Astrocyte (in vitro differentiated cells and primary cell): ENCODE measurements around the gene MROH8. TPM values are rescaled to one million over a fixed set of nuclear protein-coding genes. Genes with fewer than 3 reads are reported as not detected.

ENCODE experiments used
- DNase-seq: peaks from one replicate; pipeline ENCODE4 v3.0.0-alpha.2; 2010; ENCODE audit warnings: low read depth
- FAIRE-seq: peaks from 2 replicates; lab custom pipeline; 2011; peaks lifted over from hg19 to GRCh38; lab: Jason Lieb, UNC
- H2AFZ ChIP-seq: 2 replicates; pipeline ENCODE4 v1.6.0; 2012; ENCODE audit warnings: low read depth, low read length, inconsistent platforms
- H3K27ac ChIP-seq: 2 replicates; pipeline ENCODE4 v1.5.1; 2011; ENCODE audit warnings: low read depth, low read length, inconsistent platforms
- H3K27me3 ChIP-seq: 2 replicates; pipeline ENCODE4 v1.6.0; 2011; ENCODE audit warnings: low read length, inconsistent platforms; ENCODE audit not compliant: insufficient read depth
- H3K36me3 ChIP-seq: 2 replicates; pipeline ENCODE4 v1.5.1; 2011; ENCODE audit warnings: low read length, inconsistent platforms; ENCODE audit not compliant: insufficient read depth
- H3K4me1 ChIP-seq: 2 replicates; pipeline ENCODE4 v1.5.1; 2011; ENCODE audit warnings: low read length, inconsistent platforms; ENCODE audit not compliant: insufficient read depth
- H3K4me2 ChIP-seq: 2 replicates; pipeline ENCODE4 v1.6.0; 2012; ENCODE audit warnings: low read length, inconsistent platforms
- H3K4me3 ChIP-seq: 2 replicates; pipeline ENCODE4 v1.5.1; 2011; ENCODE audit warnings: low read depth, mild to moderate bottlenecking, low read length, inconsistent platforms; ENCODE audit not compliant: insufficient read depth
- H3K79me2 ChIP-seq: 2 replicates; pipeline ENCODE4 v1.6.0; 2012; ENCODE audit warnings: mild to moderate bottlenecking, low read length, inconsistent platforms; ENCODE audit not compliant: insufficient read depth
- H3K9ac ChIP-seq: 2 replicates; pipeline ENCODE4 v1.6.0; 2012; ENCODE audit warnings: mild to moderate bottlenecking, low read length, inconsistent platforms
- H3K9me3 ChIP-seq: 2 replicates; pipeline ENCODE4 v1.5.1; 2012; ENCODE audit warnings: low read depth, mild to moderate bottlenecking, low read length, inconsistent platforms; ENCODE audit not compliant: insufficient read depth
- H4K20me1 ChIP-seq: 2 replicates; pipeline ENCODE4 v1.6.0; 2012; ENCODE audit warnings: low read length, inconsistent platforms; ENCODE audit not compliant: insufficient read depth
- H3K27ac Mint-ChIP-seq: one replicate; pipeline ENCODE4 v1.8.0; 2021; ENCODE audit warnings: mild to moderate bottlenecking, mixed read lengths; ENCODE audit not compliant: unreplicated experiment
- H3K27me3 Mint-ChIP-seq: one replicate; pipeline ENCODE4 v1.8.0; 2021; ENCODE audit warnings: low read depth, mixed read lengths; ENCODE audit not compliant: unreplicated experiment
- H3K36me3 Mint-ChIP-seq: one replicate; pipeline ENCODE4 v1.8.0; 2021; ENCODE audit warnings: low read depth, mixed read lengths; ENCODE audit not compliant: unreplicated experiment
- H3K4me1 Mint-ChIP-seq: one replicate; pipeline ENCODE4 v1.8.0; 2021; ENCODE audit warnings: low read depth, mixed read lengths; ENCODE audit not compliant: unreplicated experiment
- H3K4me3 Mint-ChIP-seq: one replicate; pipeline ENCODE4 v1.8.0; 2021; ENCODE audit warnings: mild to moderate bottlenecking, moderate library complexity, mixed read lengths; ENCODE audit not compliant: unreplicated experiment
- H3K9me3 Mint-ChIP-seq: one replicate; pipeline ENCODE4 v1.8.0; 2021; ENCODE audit warnings: mild to moderate bottlenecking, mixed read lengths; ENCODE audit not compliant: unreplicated experiment
- EZH2 ChIP-seq: IDR thresholded peaks from 2 replicates; pipeline ENCODE4 v1.6.1; 2012; ENCODE audit warnings: mild to moderate bottlenecking, low read length, inconsistent platforms; ENCODE audit not compliant: insufficient read depth
- total RNA-seq: library from RNA; stranded (reverse); gene quantifications from 2 replicates; pipeline ENCODE4 v1.2.1, GENCODE V29; 2021
- TF ChIP-seq, protein P1 (sequence below): IDR thresholded peaks from 2 replicates; pipeline ENCODE4 v1.5.1; 2011; ENCODE audit warnings: low read depth, mild to moderate bottlenecking, inconsistent platforms, low read length, moderate library complexity; ENCODE audit not compliant: insufficient read depth

MROH8 gene
- total RNA-seq, 1 donor from 2014 or later: 1.3 TPM

DNA sequence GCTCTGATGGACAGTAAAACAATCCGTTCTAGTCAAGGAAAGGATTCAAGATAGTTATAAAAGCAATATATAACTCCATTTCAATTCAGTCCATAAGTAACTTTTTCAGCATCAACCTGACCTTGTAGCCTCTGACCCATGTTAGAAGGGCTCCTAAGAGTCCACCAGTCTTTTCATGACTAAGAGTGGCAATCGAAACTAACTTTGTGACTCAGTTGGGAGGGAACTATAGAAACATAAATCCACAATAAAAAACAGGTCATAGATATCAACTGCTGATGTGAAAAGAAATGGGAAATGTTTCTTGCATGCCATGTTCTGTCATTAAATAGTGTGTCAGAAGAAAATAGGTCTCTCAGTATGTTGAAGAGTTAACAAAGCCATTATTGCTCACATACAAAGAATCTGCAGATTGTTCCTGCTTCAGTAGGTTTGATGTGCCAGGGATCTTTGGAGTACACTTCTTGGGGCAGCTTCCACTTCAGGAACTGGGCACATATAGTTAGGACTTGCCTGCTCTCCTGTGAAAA, 67.4 kb downstream of the MROH8 start:
- Mint-ChIP-seq H3K4me1 (no peaks in the 10 kb centered on the region), H3K9me3 (no peaks in the 10 kb centered on the region), H3K36me3 (no peaks in the 10 kb centered on the region), H3K4me3 (no peak overlapping the region), H3K27me3 (peaks cover 12% of the 10 kb centered on the region), H3K27ac (no peak overlapping the region)
- Histone ChIP-seq H2AFZ (no peak overlapping the region), H4K20me1 (no peaks in the 10 kb centered on the region), H3K36me3 (no peaks in the 10 kb centered on the region), H3K9ac (no peak overlapping the region), H3K4me3 (no peak overlapping the region), H3K9me3 (no peaks in the 10 kb centered on the region), H3K27ac (no peak overlapping the region), H3K27me3 (no peaks in the 10 kb centered on the region), H3K79me2 (no peaks in the 10 kb centered on the region), H3K4me1 (no peaks in the 10 kb centered on the region), H3K4me2 (no peak overlapping the region)
- FAIRE-seq (no peak), DNase-seq (no peak)
- TF ChIP-seq, protein P1, sequence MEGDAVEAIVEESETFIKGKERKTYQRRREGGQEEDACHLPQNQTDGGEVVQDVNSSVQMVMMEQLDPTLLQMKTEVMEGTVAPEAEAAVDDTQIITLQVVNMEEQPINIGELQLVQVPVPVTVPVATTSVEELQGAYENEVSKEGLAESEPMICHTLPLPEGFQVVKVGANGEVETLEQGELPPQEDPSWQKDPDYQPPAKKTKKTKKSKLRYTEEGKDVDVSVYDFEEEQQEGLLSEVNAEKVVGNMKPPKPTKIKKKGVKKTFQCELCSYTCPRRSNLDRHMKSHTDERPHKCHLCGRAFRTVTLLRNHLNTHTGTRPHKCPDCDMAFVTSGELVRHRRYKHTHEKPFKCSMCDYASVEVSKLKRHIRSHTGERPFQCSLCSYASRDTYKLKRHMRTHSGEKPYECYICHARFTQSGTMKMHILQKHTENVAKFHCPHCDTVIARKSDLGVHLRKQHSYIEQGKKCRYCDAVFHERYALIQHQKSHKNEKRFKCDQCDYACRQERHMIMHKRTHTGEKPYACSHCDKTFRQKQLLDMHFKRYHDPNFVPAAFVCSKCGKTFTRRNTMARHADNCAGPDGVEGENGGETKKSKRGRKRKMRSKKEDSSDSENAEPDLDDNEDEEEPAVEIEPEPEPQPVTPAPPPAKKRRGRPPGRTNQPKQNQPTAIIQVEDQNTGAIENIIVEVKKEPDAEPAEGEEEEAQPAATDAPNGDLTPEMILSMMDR: no peak
- no peak for TF ChIP-seq EZH2

GRCh38 chr20:37108676-37109075, 70.7 kb downstream of the MROH8 start:
- TF ChIP-seq, protein P1: no peak
- TF ChIP-seq EZH2: no peak
- peaks cover 5% of the 10 kb centered on the region for H3K27me3 Mint-ChIP-seq
- no peak overlapping the region for H3K4me3 ChIP-seq
- H3K36me3 ChIP-seq: no peaks in the 10 kb centered on the region
- H4K20me1 ChIP-seq: no peaks in the 10 kb centered on the region
- no peaks in the 10 kb centered on the region for H3K79me2 ChIP-seq
- DNase-seq (no peak), FAIRE-seq (no peak)
- no peaks in the 10 kb centered on the region for H3K36me3 Mint-ChIP-seq
- H3K4me1 ChIP-seq: no peaks in the 10 kb centered on the region
- no peak overlapping the region for H3K27ac Mint-ChIP-seq
- H3K27ac ChIP-seq: no peak overlapping the region
- H3K4me1 Mint-ChIP-seq: no peaks in the 10 kb centered on the region
- H3K4me3 Mint-ChIP-seq: no peak overlapping the region
- no peaks in the 10 kb centered on the region for H3K27me3 ChIP-seq
- no peak overlapping the region for H3K9ac ChIP-seq
- H2AFZ ChIP-seq: no peak overlapping the region
- H3K9me3 ChIP-seq: no peaks in the 10 kb centered on the region
- no peak overlapping the region for H3K4me2 ChIP-seq
- H3K9me3 Mint-ChIP-seq: no peaks in the 10 kb centered on the region

DNA sequence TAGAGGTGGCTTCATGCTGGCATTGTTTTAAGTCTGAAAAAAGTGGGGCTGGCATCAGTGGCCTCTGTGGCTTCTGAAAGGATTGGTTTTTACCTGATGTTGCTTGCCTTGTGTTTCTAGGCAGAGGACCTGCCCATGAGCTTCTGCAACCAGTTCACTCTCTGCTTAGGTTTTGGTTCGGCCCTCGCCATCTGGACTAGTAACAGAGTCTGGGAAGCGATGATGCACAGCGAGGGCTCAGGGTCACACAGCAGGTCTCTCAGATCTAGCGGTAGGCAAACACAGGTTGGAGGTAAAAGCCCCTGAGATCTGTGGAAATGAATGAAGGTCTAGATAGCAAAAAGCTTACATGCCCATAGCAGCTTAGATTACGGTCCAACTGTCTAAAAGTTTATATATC, 76.8 kb downstream of the MROH8 start:
- Histone ChIP-seq H3K4me2 (no peak overlapping the region), H3K9me3 (no peaks in the 10 kb centered on the region), H4K20me1 (no peaks in the 10 kb centered on the region), H3K4me3 (no peak overlapping the region), H3K27ac (no peak overlapping the region), H3K36me3 (no peaks in the 10 kb centered on the region), H3K9ac (no peak overlapping the region), H2AFZ (no peak overlapping the region), H3K27me3 (no peaks in the 10 kb centered on the region), H3K4me1 (peaks cover 3% of the 10 kb centered on the region), H3K79me2 (no peaks in the 10 kb centered on the region)
- Mint-ChIP-seq H3K36me3 (no peaks in the 10 kb centered on the region), H3K27me3 (no peaks in the 10 kb centered on the region), H3K4me3 (no peak overlapping the region), H3K27ac (no peak overlapping the region), H3K9me3 (no peaks in the 10 kb centered on the region), H3K4me1 (no peaks in the 10 kb centered on the region)
- DNase-seq (no peak), FAIRE-seq (no peak)
- no peak for TF ChIP-seq EZH2
- TF ChIP-seq, protein P1: no peak
